Forelimb muscle (tissue), 1 donor: ENCODE data around the gene LONP1. TPM values are rescaled to one million over a fixed set of nuclear protein-coding genes. Genes with fewer than 3 reads are reported as not detected.
"Not testable (repeated sequence)": the region's sequence is repeated elsewhere in the genome, so short reads cannot be mapped to it uniquely, and the experiment has no call there.

ENCODE experiments used
- DNase-seq: peaks from one replicate; pipeline ENCODE4 v3.0.0-alpha.2; 2013; ENCODE audit warnings: low read depth
- polyA plus RNA-seq: library from polyadenylated mRNA; unstranded; fragments of 120-200 nt; gene quantifications from one replicate; pipeline ENCODE4 v1.2.1, GENCODE V29; 2013; ENCODE audit not compliant: insufficient read length

The LONP1 gene
- polyA plus RNA-seq = 44.6 TPM

GRCh38 chr19:5719961-5720790 lies at the start of gene LONP1, which contains the start of gene CATSPERD:
Gene LONP1, minus strand, starts transcription at chr19:5720146. Its CDS starts 14 bp downstream, at chr19:5720132.
Gene CATSPERD, plus strand, starts transcription at chr19:5720637. Its CDS starts 101 bp downstream, at chr19:5720738.
- DNase-seq = peak; percentile 98

- no peak for DNase-seq
Measured at GRCh38 chr19:5767949-5768348, 48.0 kb upstream of the LONP1 start.

GRCh38 chr19:5765220-5765619 lies 45.3 kb upstream of the LONP1 start:
- no peak for DNase-seq

- no peak for DNase-seq
Measured at GRCh38 chr19:5762608-5763217, 42.8 kb upstream of the LONP1 start.

- no peak for DNase-seq
Measured at GRCh38 chr19:5753743-5754142, 33.8 kb upstream of the LONP1 start.

- no peak for DNase-seq
Measured at GRCh38 chr19:5751709-5752108, 31.8 kb upstream of the LONP1 start.

- DNase-seq = no peak
Measured at GRCh38 chr19:5749505-5749904, 29.6 kb upstream of the LONP1 start.

GRCh38 chr19:5748920-5749319 lies 29.0 kb upstream of the LONP1 start:
- not testable (repeated sequence) for DNase-seq

- not testable (repeated sequence) for DNase-seq
Measured at GRCh38 chr19:5744999-5745398, 25.1 kb upstream of the LONP1 start.

- DNase-seq = no peak
Measured at GRCh38 chr19:5743630-5744029, 23.7 kb upstream of the LONP1 start.

- DNase-seq = no peak
Measured at GRCh38 chr19:5742051-5742450, 22.1 kb upstream of the LONP1 start.

- no peak for DNase-seq
Measured at GRCh38 chr19:5738423-5738822, 18.5 kb upstream of the LONP1 start.

GRCh38 chr19:5733172-5733571 lies 13.2 kb upstream of the LONP1 start:
- DNase-seq = not testable (repeated sequence)

- DNase-seq = no peak
Measured at GRCh38 chr19:5727453-5728050, 7.6 kb upstream of the LONP1 start.

GRCh38 chr19:5719274-5719960 lies 529 bp downstream of the LONP1 start:
- DNase-seq = no peak

GRCh38 chr19:5718579-5719273 lies 1.2 kb downstream of the LONP1 start:
- no peak for DNase-seq

- no peak for DNase-seq
Measured at GRCh38 chr19:5718037-5718578, 1.8 kb downstream of the LONP1 start.

GRCh38 chr19:5717215-5717935 lies 2.6 kb downstream of the LONP1 start:
- DNase-seq = no peak

- DNase-seq = no peak
Measured at GRCh38 chr19:5714816-5715215, 5.1 kb downstream of the LONP1 start.

GRCh38 chr19:5713228-5713627 lies 6.7 kb downstream of the LONP1 start:
- DNase-seq = no peak
